Measurements from ENCODE around the gene KCNH1. TPM values are rescaled to one million over a fixed set of nuclear protein-coding genes. Genes with fewer than 3 reads are reported as not detected.

Gene KCNH1
- total and polyA plus RNA-seq, 2 of the 4 experiments (the other 2 are of a cell fraction): 0.27 to 0.54 TPM

GRCh38 chr1:210797422-210797821 lies 336.5 kb downstream of the KCNH1 start:
- ATAC-seq (ENCODE audit: low read depth) (no peak), DNase-seq (no peak)
- no peak overlapping the region for H4K5ac ChIP-seq (ENCODE audit: low read depth, low read length)
- H4K8ac ChIP-seq (ENCODE audit: low read depth in 2 of 2, low read length in 2 of 2): no peak overlapping the region
- H3K23ac ChIP-seq (ENCODE audit: low read depth, low read length): no peak overlapping the region
- no peak overlapping the region for H2BK120ac ChIP-seq (ENCODE audit: low read depth, low read length)
- in situ Hi-C loops (cut with MboI; ENCODE audit: low sequenced_read_pairs): no loop called here
- no peaks in the 10 kb centered on the region for H3K79me1 ChIP-seq (ENCODE audit: low read depth in 1 of 2, low read length in 2 of 2)
- H3K27me3 ChIP-seq (ENCODE audit: control insufficient read depth, insufficient read depth, low read length): no peaks in the 10 kb centered on the region
- no peak overlapping the region for H3K4me3 ChIP-seq (ENCODE audit: insufficient read depth, low read depth, low read length)
- CTCF ChIA-PET: no interaction called here
- no peak overlapping the region for H3K56ac ChIP-seq (ENCODE audit: extremely low read depth, insufficient read depth, low read length)
- H2BK15ac ChIP-seq (ENCODE audit: low read depth, low read length): no peak overlapping the region
- no peak overlapping the region for H3K14ac ChIP-seq (replicated peaks; ENCODE audit: low read depth, low read length)
- H3K4me1 ChIP-seq (ENCODE audit: control insufficient read depth, insufficient read depth, low read length): no peaks in the 10 kb centered on the region
- H2BK20ac ChIP-seq (ENCODE audit: low read depth, low read length): no peak overlapping the region
- H2AK5ac ChIP-seq (ENCODE audit: low read depth, low read length): no peak overlapping the region
- no peaks in the 10 kb centered on the region for H3K36me3 ChIP-seq (ENCODE audit: control insufficient read depth, insufficient read depth, low read length)
- H2BK5ac ChIP-seq (ENCODE audit: low read depth, low read length, poor library complexity, severe bottlenecking): no peak overlapping the region
- no peak overlapping the region for H3K9ac ChIP-seq (ENCODE audit: low read depth, low read length)
- no peaks in the 10 kb centered on the region for H3K9me1 ChIP-seq (ENCODE audit: insufficient read depth, low read length)
- no peaks in the 10 kb centered on the region for H3K9me3 ChIP-seq (ENCODE audit: control insufficient read depth, insufficient read depth, low read length)
- 100% methylated on average over 1 of the region's 8 CpGs; no CpG with 5 or more reads in 1 of the 2 experiments for WGBS, 2 experiments (ENCODE audit: extremely low coverage in 2 of 2, insufficient read length in 1 of 2)
- TF ChIP-seq, protein P1, sequence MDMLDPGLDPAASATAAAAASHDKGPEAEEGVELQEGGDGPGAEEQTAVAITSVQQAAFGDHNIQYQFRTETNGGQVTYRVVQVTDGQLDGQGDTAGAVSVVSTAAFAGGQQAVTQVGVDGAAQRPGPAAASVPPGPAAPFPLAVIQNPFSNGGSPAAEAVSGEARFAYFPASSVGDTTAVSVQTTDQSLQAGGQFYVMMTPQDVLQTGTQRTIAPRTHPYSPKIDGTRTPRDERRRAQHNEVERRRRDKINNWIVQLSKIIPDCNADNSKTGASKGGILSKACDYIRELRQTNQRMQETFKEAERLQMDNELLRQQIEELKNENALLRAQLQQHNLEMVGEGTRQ (IDR thresholded peaks at IDR 0.05; ENCODE audit: low read depth, low read length): no peak
- TF ChIP-seq FOS (IDR thresholded peaks at IDR 0.05; ENCODE audit: low read depth, low read length): no peak
- no peak for TF ChIP-seq MAZ (IDR thresholded peaks at IDR 0.05; ENCODE audit: borderline replicate concordance, low read depth, low read length)
- TF ChIP-seq, protein P2, sequence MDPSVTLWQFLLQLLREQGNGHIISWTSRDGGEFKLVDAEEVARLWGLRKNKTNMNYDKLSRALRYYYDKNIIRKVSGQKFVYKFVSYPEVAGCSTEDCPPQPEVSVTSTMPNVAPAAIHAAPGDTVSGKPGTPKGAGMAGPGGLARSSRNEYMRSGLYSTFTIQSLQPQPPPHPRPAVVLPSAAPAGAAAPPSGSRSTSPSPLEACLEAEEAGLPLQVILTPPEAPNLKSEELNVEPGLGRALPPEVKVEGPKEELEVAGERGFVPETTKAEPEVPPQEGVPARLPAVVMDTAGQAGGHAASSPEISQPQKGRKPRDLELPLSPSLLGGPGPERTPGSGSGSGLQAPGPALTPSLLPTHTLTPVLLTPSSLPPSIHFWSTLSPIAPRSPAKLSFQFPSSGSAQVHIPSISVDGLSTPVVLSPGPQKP (IDR thresholded peaks at IDR 0.05; ENCODE audit: borderline replicate concordance, low read depth, low read length): no peak
- no peak for TF ChIP-seq MXI1 (IDR thresholded peaks at IDR 0.05; ENCODE audit: borderline replicate concordance, low read depth, low read length)
- no peak for TF ChIP-seq CHD1 (IDR thresholded peaks at IDR 0.05; ENCODE audit: low read depth, low read length)
- no peak for TF ChIP-seq RFX5 (IDR thresholded peaks at IDR 0.05; ENCODE audit: low read depth, low read length)
- no peak for TF ChIP-seq RAD21 (IDR thresholded peaks at IDR 0.05; ENCODE audit: low read length)
- TF ChIP-seq CEBPB (IDR thresholded peaks at IDR 0.05; ENCODE audit: low read depth, low read length): no peak
- no peak for TF ChIP-seq NFE2L2 (IDR thresholded peaks at IDR 0.05; ENCODE audit: low read depth, low read length)
- no peak for TF ChIP-seq MAFK (IDR thresholded peaks at IDR 0.05; ENCODE audit: low read depth, low read length)
- TF ChIP-seq BHLHE40 (IDR thresholded peaks at IDR 0.05; ENCODE audit: low read depth, low read length): no peak
- TF ChIP-seq SMC3 (IDR thresholded peaks at IDR 0.05; ENCODE audit: low read depth, low read length): no peak
- no peak for TF ChIP-seq CTCF (conservative IDR thresholded peaks at IDR 0.05; ENCODE audit: low read depth, low read length)
- TF ChIP-seq POLR2A (IDR thresholded peaks at IDR 0.05; ENCODE audit: low read depth, low read length): no peak
- TF ChIP-seq RCOR1 (IDR thresholded peaks at IDR 0.05; ENCODE audit: insufficient replicate concordance, low read length): no peak
- no peak overlapping the region for H4K91ac ChIP-seq (ENCODE audit: insufficient read depth, low read depth, low read length)
- intact Hi-C loops (cut with micrococcal nuclease): no loop called here
- no peak overlapping the region for H3K27ac ChIP-seq (ENCODE audit: insufficient read depth, low read length)
- no peak overlapping the region for H3K18ac ChIP-seq (ENCODE audit: low read depth, low read length)
- no TSS peak for BruUV-seq (replicated peaks)
- POLR2A ChIA-PET (ENCODE audit: unreplicated experiment): no interaction called here
- no peak overlapping the region for H3K4me2 ChIP-seq (ENCODE audit: low read depth, low read length)
- no peaks in the 10 kb centered on the region for H4K20me1 ChIP-seq (ENCODE audit: insufficient read depth, low read length)
- no peak overlapping the region for H3K4ac ChIP-seq (ENCODE audit: low read depth, low read length)
- no peak overlapping the region for H2AFZ ChIP-seq (replicated peaks; ENCODE audit: low read length, poor library complexity)
- dilution Hi-C loops (cut with HindIII; ENCODE audit: low sequenced_read_pairs, unreplicated experiment): no loop called here
- no peak overlapping the region for H2AK9ac ChIP-seq (replicated peaks; ENCODE audit: low read depth, low read length, poor library complexity)
